HG03066 (cell line): ENCODE measurements around the gene FOCAD.
"Not testable (repeated sequence)": the region's sequence is repeated elsewhere in the genome, so short reads cannot be mapped to it uniquely, and the experiment has no call there.

ENCODE experiments used
- ATAC-seq: cut with Tn5 transposase; IDR thresholded peaks from one replicate; pipeline ENCODE4 v1.9.1; 2021; ENCODE audit warnings: low read depth; ENCODE audit not compliant: unreplicated experiment

Gene FOCAD

DNA sequence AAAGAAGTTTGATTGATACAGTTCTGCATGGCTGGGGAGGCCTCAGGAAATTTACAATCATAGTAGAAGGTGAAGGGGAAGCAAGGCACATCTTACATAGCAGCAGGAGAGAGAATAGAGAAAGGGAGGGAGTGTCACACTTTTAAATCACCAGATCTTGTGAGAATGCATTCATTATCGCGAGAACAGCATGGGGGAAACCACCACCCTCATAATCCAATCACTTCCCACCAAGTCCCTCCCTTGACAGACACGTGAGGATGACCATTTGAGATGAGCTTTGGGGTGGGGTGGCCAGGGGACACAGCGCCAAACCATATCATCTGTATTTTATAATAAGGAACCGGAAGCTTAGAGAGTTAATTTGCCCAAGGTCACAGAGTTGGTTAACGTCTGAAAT lies 13.7 kb upstream of the FOCAD start:
- ATAC-seq = no peak

DNA sequence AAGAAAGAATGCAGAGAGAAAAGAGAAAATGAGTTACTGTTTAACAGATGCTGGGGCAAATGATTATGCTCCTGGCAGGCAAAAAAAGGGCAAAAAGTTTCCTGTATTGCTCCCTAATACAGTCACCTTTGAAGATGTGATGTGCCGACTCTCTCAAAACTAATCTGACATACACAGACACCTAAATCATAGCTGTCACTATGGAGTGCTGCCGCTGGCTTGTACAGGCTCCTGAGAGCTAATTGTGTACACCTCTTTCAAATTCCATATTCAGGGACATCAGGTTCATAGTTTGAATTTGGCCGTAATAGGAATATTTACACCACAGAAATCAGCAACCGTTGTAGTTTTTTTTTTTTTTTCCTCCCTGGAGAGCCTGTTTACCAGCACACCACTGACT lies 12.4 kb upstream of the FOCAD start:
- no peak for ATAC-seq

DNA sequence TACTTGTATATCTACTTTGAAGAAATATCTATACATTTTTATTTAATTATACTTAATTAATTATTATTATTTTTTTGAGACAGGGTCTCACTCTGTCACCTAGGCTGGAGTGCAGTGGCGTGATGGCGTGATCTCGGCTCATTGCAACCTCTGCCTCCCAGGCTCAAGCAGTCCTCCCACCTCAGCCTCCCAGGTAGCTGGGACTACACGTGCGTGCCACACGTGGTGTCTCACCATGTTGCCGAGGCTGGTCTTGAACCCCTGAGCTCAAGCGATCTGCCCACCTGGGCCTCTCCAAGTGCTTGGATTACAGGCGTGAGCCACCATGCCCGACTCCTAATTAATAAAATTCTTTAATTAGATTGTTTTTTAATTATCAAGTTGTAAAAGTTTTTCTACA lies 10.5 kb upstream of the FOCAD start:
- ATAC-seq = not testable (repeated sequence)

DNA sequence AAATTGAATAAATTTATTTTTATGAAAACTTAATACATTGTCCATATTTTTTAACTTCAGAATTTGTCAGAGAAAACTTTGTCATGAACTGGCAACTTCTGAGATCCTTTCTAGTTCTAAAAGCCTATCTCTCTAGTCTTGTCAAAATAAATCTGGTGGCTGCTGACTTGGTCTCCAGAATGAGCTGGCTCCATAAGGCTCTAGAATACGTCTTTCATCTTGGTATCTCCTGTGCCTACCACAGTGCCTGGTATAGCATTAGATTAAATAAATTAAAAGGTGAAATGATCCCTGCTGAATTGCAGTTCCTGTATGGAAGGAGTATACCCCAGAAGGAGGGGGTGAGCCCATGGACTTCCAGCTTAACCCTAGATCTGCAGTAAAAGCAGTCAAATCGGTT lies 2.6 kb upstream of the FOCAD start:
- ATAC-seq = no peak

GRCh38 chr9:20683351-20684034 lies 566 bp upstream of the FOCAD start:
- peak; percentile 7 for ATAC-seq

GRCh38 chr9:20684875-20685696 lies 1.0 kb downstream of the FOCAD start:
- no peak for ATAC-seq

DNA sequence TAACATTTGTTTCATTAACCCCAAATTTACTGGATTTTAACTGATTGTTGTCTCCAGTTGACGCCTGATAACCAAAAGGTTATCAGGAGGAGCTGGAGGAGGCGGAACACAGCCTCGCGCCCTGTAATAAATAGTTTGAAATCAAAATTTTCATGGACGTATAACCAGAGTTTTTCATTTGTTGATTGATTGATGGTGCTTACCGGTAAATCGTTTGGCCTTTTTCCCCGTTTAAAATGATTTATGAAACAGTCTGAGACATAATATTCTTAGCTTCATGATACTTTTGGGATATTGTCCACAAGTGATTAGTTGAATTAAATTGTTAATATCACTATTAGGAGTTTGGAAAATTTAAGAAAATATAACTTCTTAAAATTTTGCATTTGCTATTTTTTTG lies 1.7 kb downstream of the FOCAD start:
- no peak for ATAC-seq

DNA sequence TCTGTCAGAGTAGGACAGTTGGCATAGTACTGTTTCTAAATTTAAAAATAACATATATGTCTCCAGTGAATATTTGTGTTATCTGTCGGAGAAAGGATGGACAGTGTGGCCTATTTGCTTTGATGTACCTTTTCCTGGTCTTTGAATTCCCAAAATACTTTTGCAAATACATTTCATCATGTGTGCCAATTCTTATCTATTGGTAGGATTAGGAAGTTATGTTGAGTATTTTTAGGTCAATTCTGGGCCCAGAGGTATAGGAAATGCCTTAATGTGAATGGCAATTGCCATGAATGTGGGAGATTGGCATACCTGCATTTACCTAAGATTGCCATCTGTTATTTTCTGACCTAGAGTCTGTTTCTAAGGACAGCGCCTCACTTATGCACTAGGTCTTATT lies 5.8 kb downstream of the FOCAD start:
- ATAC-seq = no peak

GRCh38 chr9:20692554-20692953 lies 8.5 kb downstream of the FOCAD start:
- ATAC-seq = no peak

DNA sequence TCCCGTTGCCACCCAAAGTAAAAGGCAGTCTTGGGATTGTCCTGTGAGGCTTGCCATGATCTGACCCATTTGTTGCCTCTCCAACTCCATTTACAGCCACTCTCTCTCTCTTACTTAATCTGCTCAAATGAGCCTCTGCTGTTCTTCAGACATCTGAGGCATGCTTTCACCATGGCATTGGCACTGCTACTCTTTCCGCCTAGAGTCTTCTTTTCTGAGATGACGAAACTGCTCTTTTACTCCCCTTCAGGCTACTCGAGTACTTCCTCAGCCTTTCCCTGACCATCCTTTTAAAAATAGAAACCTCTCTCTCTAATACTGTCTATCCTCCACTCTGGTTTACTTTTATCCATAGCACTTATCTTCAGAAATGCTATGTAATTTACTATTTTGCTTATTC lies 9.0 kb downstream of the FOCAD start:
- no peak for ATAC-seq

DNA sequence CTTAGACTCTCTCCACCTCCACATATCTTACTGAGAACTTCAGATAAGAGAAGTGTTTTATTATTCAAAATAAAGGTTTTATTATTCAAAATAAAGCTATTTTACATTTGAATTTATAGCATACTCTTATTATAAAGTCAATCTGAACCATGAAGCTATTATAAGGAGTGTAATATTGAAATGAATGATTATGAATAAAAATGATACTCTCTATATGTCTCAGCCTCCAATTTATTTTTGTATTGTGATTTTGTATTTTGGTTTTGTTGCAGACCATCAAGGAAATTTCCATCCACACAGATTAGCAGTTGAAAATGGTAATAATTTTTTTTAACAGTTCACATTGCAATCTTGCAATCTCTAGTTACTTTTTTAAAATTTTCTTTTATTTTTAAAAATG lies 10.2 kb downstream of the FOCAD start:
- no peak for ATAC-seq

DNA sequence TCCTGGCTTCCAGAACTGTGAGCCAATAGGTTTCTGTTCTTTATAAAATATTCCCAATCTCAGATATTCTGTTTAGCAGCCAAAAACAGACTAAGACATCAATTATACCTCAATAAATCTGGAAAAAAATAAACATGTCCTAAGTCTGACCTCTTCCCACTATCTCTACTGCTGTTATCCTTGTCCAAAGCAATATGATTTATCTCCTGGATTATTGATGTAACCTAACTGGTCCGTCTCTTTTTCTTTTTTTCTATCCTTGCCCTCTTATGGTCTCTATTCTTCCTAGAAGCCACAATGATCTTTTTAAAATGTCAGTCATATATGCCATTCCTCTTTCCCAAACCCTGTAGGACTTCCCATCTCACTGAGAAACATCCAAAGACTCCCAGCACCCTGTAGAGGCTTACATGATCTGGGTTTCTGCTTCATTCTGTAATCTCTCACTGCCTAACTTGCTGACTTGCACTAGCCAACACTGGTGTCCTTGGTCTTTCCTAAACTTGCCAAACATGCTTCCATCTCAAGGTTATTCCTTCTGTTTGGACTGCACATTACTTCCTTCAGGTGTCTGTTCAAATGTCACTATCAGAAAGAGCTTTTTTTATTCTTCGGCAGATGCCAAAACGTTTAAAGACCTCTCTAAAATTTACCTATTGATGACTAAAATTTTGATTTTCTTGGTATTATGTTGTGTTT lies 13.1 kb downstream of the FOCAD start:
- no peak for ATAC-seq

- ATAC-seq = no peak
Observed at GRCh38 chr9:20698782-20699181, 14.7 kb downstream of the FOCAD start.

DNA sequence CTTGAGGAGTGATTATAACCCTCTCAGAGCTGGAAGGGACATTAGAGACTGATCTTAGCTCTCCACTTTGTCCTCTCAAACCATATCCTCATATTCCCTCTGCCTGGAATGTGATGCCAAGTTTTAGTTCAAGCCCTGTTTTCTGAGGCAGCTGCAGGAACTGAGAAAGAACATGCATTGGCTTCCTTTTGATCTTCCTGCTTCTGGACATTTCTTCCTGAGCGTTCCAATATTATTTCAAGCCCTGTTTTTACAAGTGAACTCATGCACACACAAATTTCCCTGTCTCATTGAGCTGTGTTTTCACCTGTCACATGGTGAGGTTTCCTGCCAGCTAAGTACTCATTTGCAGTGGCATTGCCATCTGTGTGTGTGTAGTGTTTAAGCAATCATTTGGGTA lies 17.0 kb downstream of the FOCAD start:
- no peak for ATAC-seq

DNA sequence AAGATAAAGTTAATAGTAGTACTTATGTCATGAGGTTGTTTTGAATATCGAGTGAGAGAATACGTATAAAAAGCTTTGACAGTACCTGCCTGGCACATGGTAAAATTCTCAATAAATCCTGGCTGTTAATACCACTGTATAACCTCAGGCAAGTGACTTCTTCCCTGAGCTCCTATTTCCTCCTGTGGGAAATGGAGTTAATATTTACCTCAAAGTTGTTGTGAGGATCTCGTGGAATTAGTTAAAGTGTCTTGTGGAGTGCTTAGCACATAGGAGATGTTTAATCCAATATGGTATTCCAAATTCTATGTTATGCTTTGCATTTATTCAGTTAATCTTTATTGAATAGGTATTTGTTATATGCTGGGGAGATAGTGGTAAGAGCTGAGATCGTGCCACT lies 18.5 kb downstream of the FOCAD start:
- ATAC-seq = no peak

GRCh38 chr9:20703146-20703545 lies 19.1 kb downstream of the FOCAD start:
- ATAC-seq = no peak

DNA sequence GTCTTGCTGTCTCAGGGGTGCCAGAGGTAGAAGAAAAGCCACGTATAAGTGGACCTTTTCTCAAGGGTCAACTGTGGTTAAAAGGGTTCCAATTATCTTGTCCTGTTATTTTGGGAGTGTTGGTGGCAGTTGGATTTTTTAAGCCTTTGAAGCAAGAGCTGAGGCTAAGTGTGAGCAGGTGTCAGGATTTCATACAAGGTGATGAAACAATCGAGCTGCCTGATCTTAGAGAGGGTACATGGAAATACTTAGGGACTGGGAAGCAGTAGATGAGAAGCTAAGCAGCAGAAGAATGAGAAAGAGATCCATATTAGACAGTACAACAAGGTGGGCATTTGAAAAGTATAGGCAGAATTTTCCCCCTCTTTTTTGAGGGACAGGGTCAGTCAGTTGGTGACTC lies 23.6 kb downstream of the FOCAD start:
- no peak for ATAC-seq

- no peak for ATAC-seq
Observed at GRCh38 chr9:20713172-20713571, 29.1 kb downstream of the FOCAD start.

GRCh38 chr9:20714442-20715415 lies 30.7 kb downstream of the FOCAD start:
- no peak for ATAC-seq

- no peak for ATAC-seq
Observed at GRCh38 chr9:20722221-20722620, 38.2 kb downstream of the FOCAD start.
